GM13976 (cell line): ENCODE results near the gene MGMT.

ENCODE experiments used
- DNase-seq: peaks from one replicate; pipeline ENCODE4 v3.0.0; 2012; ENCODE audit warnings: low spot score
- CTCF ChIP-seq: IDR thresholded peaks from 2 replicates; pipeline ENCODE4 v1.5.1; 2012; ENCODE audit warnings: borderline replicate concordance, mild to moderate bottlenecking; ENCODE audit not compliant: insufficient read depth; ENCODE audit errors: extremely low read depth, missing control alignments, control extremely low read depth
- in situ Hi-C: fragments of 300-500 bp; cut with MboI; formaldehyde crosslinking; loops from one replicate; pipeline ENCODE4 v1.12.0; 2022; ENCODE audit warnings: low sequenced_read_pairs, mixed read lengths, inconsistent platforms; ENCODE audit not compliant: unreplicated experiment

Gene MGMT

GRCh38 chr10:129581827-129582411 is 114.9 kb downstream of the MGMT start:
- TF ChIP-seq CTCF: no peak
- in situ Hi-C loops: no loop called here
- no peak for DNase-seq

GRCh38 chr10:129583831-129584230 is 116.8 kb downstream of the MGMT start:
- in situ Hi-C loops: no loop called here
- no peak for DNase-seq
- TF ChIP-seq CTCF: no peak

GRCh38 chr10:129586898-129587443 is 119.9 kb downstream of the MGMT start:
- in situ Hi-C loops: no loop called here
- DNase-seq: no peak
- no peak for TF ChIP-seq CTCF

- DNase-seq: no peak
- in situ Hi-C loops: no loop called here
- TF ChIP-seq CTCF: no peak
These were observed 122.5 kb downstream of the MGMT start for GRCh38 chr10:129589546-129589945.

- no peak for DNase-seq
- in situ Hi-C loops: no loop called here
- no peak for TF ChIP-seq CTCF
These were observed 126.9 kb downstream of the MGMT start for GRCh38 chr10:129593953-129594352.

- no peak for DNase-seq
- in situ Hi-C loops: no loop called here
- TF ChIP-seq CTCF: no peak
These were observed 127.8 kb downstream of the MGMT start for GRCh38 chr10:129594811-129595210.
